Esophagus squamous epithelium (tissue), 5 donors: Measurements from ENCODE around the gene LANCL1. TPM values are rescaled to one million over a fixed set of nuclear protein-coding genes. Genes with fewer than 3 reads are reported as not detected.
"Not testable (repeated sequence)": the region's sequence is repeated elsewhere in the genome, so short reads cannot be mapped to it uniquely, and the experiment has no call there.

Experiments
- DNase-seq: peaks from one replicate; lab custom pipeline; 2025; lab: John Stamatoyannopoulos, UW
- H3K27ac ChIP-seq, 4 donors: fragments of 200-600 bp; sonication (generic); one replicate each; pipeline ENCODE4 v1.5.1; 2016 to 2019; ENCODE audit warnings: mild to moderate bottlenecking in 1 of 4
- H3K27me3 ChIP-seq, 4 donors: fragments of 200-600 bp; sonication (generic); 1 replicate in 3 of 4; 2 replicates in 1 of 4; pipeline versions ENCODE4 v1.5.1 to v1.6.0; 2017 to 2021; ENCODE audit warnings: antibody characterized with exemption in 1 of 4
- H3K36me3 ChIP-seq, 3 donors: fragments of 200-600 bp; sonication (generic); one replicate each; pipeline ENCODE4 v1.5.1; 2016 to 2019
- H3K4me1 ChIP-seq, 3 donors: fragments of 200-600 bp; sonication (generic); one replicate each; pipeline ENCODE4 v1.5.1; 2017 to 2019
- H3K4me3 ChIP-seq, 4 donors: fragments of 200-600 bp; sonication (generic); 1 replicate in 3 of 4; 2 replicates in 1 of 4; pipeline ENCODE4 v1.5.1; 2016 to 2019; ENCODE audit warnings: mild to moderate bottlenecking in 2 of 4, moderate library complexity in 1 of 4
- H3K9me3 ChIP-seq, 3 donors: fragments of 200-600 bp; sonication (generic); one replicate each; pipeline ENCODE4 v1.5.1; 2016 to 2019
- CTCF ChIP-seq, 6 experiments: fragments of 450-650 bp in 4 of 6; fragments of 200-600 bp in 2 of 6; sonication (generic) in 2 of 6; IDR thresholded peaks; one replicate each; pipeline ENCODE4 v1.5.1; 2016 to 2019; ENCODE audit warnings: antibody characterized with exemption in 6 of 6, mild to moderate bottlenecking in 4 of 6, moderate library complexity in 4 of 6
- POLR2A ChIP-seq, 4 donors: fragments of 450-650 bp; IDR thresholded peaks; one replicate each; pipeline ENCODE4 v1.6.1; 2017; ENCODE audit warnings: antibody characterized with exemption in 4 of 4, mild to moderate bottlenecking in 4 of 4, moderate library complexity in 3 of 4
- WGBS, 2 donors: methylation state at CpG; one replicate each; pipeline ENCODE4 v1.1.5; 2018; 5-methylcytosine and 5-hydroxymethylcytosine counted together
- intact Hi-C: fragments of 100-400 bp; cut with DNase I; formaldehyde crosslinking; loops from one replicate; pipeline ENCODE4 v1.15.0; 2022
- total RNA-seq, 4 donors: library from RNA; depleted of rRNA; stranded (reverse); fragments of >200 nt; gene quantifications; one replicate each; pipeline ENCODE4 v1.1.0, GENCODE V29; 2016
- donor health status: DM: yes; HTN: yes; CAD: no.

LANCL1 gene
- total RNA-seq, 4 donors from 2014 or later = 15.4 to 28.9 (median 24.5) TPM

GRCh38 chr2:210429403-210430137, 47.0 kb downstream of the LANCL1 start:
- peaks cover 0 to 4% (median 0%) of the 10 kb centered on the region in 3 donors for H3K4me1 ChIP-seq
- TF ChIP-seq POLR2A (IDR thresholded peaks at IDR 0.05) = no peak
- no peak for TF ChIP-seq CTCF (IDR thresholded peaks at IDR 0.05)
- intact Hi-C loops = no loop called here
- DNase-seq = no peak
- peaks cover 0 to 38% (median 20%) of the 10 kb centered on the region in 3 donors for H3K9me3 ChIP-seq
- WGBS, 2 donors = 84 to 92% methylated on average over 2 of the region's 2 CpGs
- H3K27ac ChIP-seq = no peak overlapping the region
- H3K27me3 ChIP-seq = no peaks in the 10 kb centered on the region
- peaks cover 0 to 58% (median 12%) of the 10 kb centered on the region in 3 donors for H3K36me3 ChIP-seq
- H3K4me3 ChIP-seq = no peak overlapping the region

GRCh38 chr2:210428393-210429179, 48.0 kb downstream of the LANCL1 start:
- Histone ChIP-seq H3K36me3 (peaks cover 0 to 48% (median 7%) of the 10 kb centered on the region in 3 donors), H3K27ac (no peak overlapping the region), H3K9me3 (peaks cover 0 to 42% (median 20%) of the 10 kb centered on the region in 3 donors), H3K4me3 (no peak overlapping the region), H3K27me3 (no peaks in the 10 kb centered on the region), H3K4me1 (peaks cover 0 to 4% (median 0%) of the 10 kb centered on the region in 3 donors)
- DNase-seq = no peak
- intact Hi-C loops = no loop called here
- WGBS, 2 donors = 69 to 74% methylated on average over 5 of the region's 5 CpGs
- TF ChIP-seq POLR2A (IDR thresholded peaks at IDR 0.05) = no peak
- TF ChIP-seq CTCF (IDR thresholded peaks at IDR 0.05) = no peak

- Histone ChIP-seq H3K9me3 (peaks cover 0 to 42% (median 20%) of the 10 kb centered on the region in 3 donors), H3K36me3 (peaks cover 0 to 35% (median 7%) of the 10 kb centered on the region in 3 donors)
- WGBS, 2 donors = 95% methylated on average over 6 of the region's 6 CpGs
- H3K27me3 ChIP-seq, H3K27ac ChIP-seq, DNase-seq, intact Hi-C loops, H3K4me3 ChIP-seq, H3K4me1 ChIP-seq: not testable (repeated sequence)
These were observed 49.2 kb downstream of the LANCL1 start for GRCh38 chr2:210427309-210427708.

GRCh38 chr2:210422366-210422765, 54.2 kb downstream of the LANCL1 start:
- H3K36me3 ChIP-seq = no peaks in the 10 kb centered on the region
- DNase-seq = no peak
- 46 to 58% methylated on average over 2 of the region's 2 CpGs for WGBS, 2 donors
- H3K4me3 ChIP-seq = no peak overlapping the region
- no peaks in the 10 kb centered on the region for H3K4me1 ChIP-seq
- TF ChIP-seq CTCF (IDR thresholded peaks at IDR 0.05) = no peak
- no peak for TF ChIP-seq POLR2A (IDR thresholded peaks at IDR 0.05)
- H3K27me3 ChIP-seq = no peaks in the 10 kb centered on the region
- H3K27ac ChIP-seq = no peak overlapping the region
- H3K9me3 ChIP-seq = peaks cover 0 to 32% (median 10%) of the 10 kb centered on the region in 3 donors
- intact Hi-C loops = no loop called here

- Histone ChIP-seq H3K4me1 (no peaks in the 10 kb centered on the region), H3K36me3 (no peaks in the 10 kb centered on the region), H3K27me3 (no peaks in the 10 kb centered on the region), H3K9me3 (peaks cover 0 to 27% (median 5%) of the 10 kb centered on the region in 3 donors), H3K27ac (no peak overlapping the region), H3K4me3 (no peak overlapping the region)
- TF ChIP-seq CTCF (IDR thresholded peaks at IDR 0.05) (no peak), POLR2A (IDR thresholded peaks at IDR 0.05) (no peak)
- WGBS, 2 donors = 24 to 49% methylated on average over 3 of the region's 3 CpGs
- intact Hi-C loops = no loop called here
- no peak for DNase-seq
These were observed 54.6 kb downstream of the LANCL1 start for GRCh38 chr2:210421916-210422315.
